Measurements from ENCODE around the gene OR52E8. TPM values are rescaled to one million over a fixed set of nuclear protein-coding genes. Genes with fewer than 3 reads are reported as not detected.

OR52E8 gene
- total RNA-seq (not detected), polyA plus RNA-seq (not detected)
- long read RNA-seq, donor 1 = 0 reads
- long read RNA-seq, donor 2 = 0 reads
- long read RNA-seq, donor 3 = 0 reads

GRCh38 chr11:5857590-5857989, at the start of gene OR52E8:
Gene OR52E8, minus strand, starts transcription at chr11:5857690. Its CDS starts 0 bp downstream, at chr11:5857690.
- 81 to 89% (median 88%) methylated on average over 3 of the region's 3 CpGs for WGBS, 3 donors
- H3K27ac ChIP-seq = no peak within 1 kb of the TSS
- TF ChIP-seq EP300 (IDR thresholded peaks at IDR 0.05) (no peak), CTCF (IDR thresholded peaks at IDR 0.05) (no peak), POLR2A (IDR thresholded peaks at IDR 0.05) (no peak)
- H3K4me3 ChIP-seq = no peak within 1 kb of the TSS
- H3K9me3 ChIP-seq = no peaks in the 10 kb centered on the region
- no peak for DNase-seq
- intact Hi-C loops (cut with DNase I) = no loop called here
- H3K4me1 ChIP-seq (ENCODE audit: insufficient read depth) = no peaks in the 10 kb centered on the region
- H3K36me3 ChIP-seq = no peaks in the 10 kb centered on the region
- H3K27me3 ChIP-seq = no peaks in the 10 kb centered on the region

DNA sequence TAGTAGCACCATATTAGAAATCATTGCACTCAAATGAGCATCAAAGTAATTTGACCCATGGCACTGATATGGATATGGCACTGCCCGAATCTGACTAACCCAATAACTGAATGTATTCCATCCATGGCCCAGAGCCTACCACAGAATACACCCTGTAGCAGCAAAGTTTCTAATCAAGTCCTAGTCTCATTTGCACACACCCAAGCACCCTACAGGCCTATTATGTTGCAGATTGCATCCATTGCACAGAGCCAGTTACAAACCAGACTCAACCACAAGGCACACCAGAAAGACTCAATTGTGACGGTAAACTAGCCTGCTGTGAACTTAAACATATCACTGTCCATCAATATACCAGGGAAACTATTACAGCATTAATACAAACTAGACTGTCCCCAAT, 42.0 kb upstream of the OR52E8 start:
- H3K9me3 ChIP-seq = no peaks in the 10 kb centered on the region
- H3K27ac ChIP-seq = no peak overlapping the region
- no peaks in the 10 kb centered on the region for H3K36me3 ChIP-seq
- H3K4me1 ChIP-seq (ENCODE audit: insufficient read depth) = no peaks in the 10 kb centered on the region
- TF ChIP-seq EP300 (IDR thresholded peaks at IDR 0.05) = no peak
- TF ChIP-seq POLR2A (IDR thresholded peaks at IDR 0.05) = no peak
- TF ChIP-seq CTCF (IDR thresholded peaks at IDR 0.05) = no peak
- 71 to 86% (median 79%) methylated on average over 2 of the region's 2 CpGs for WGBS, 3 donors
- H3K4me3 ChIP-seq = no peak overlapping the region
- no peaks in the 10 kb centered on the region for H3K27me3 ChIP-seq
- no peak for DNase-seq
- intact Hi-C loops (cut with DNase I) = no loop called here

GRCh38 chr11:5892908-5893307, 35.4 kb upstream of the OR52E8 start, which contains the start of gene OR52E5:
Gene OR52E5, plus strand, starts transcription at chr11:5893208. Its CDS starts 7,569 bp downstream, at chr11:5900777.
- intact Hi-C loops (cut with DNase I) = no loop called here
- H3K9me3 ChIP-seq = no peaks in the 10 kb centered on the region
- TF ChIP-seq POLR2A (IDR thresholded peaks at IDR 0.05) = no peak
- no peak for TF ChIP-seq EP300 (IDR thresholded peaks at IDR 0.05)
- no peak for TF ChIP-seq CTCF (IDR thresholded peaks at IDR 0.05)
- DNase-seq = no peak
- WGBS, 3 donors = 83 to 91% (median 86%) methylated on average over 3 of the region's 3 CpGs
- H3K4me3 ChIP-seq = no peak within 1 kb of the TSS
- H3K27ac ChIP-seq = no peak within 1 kb of the TSS
- H3K36me3 ChIP-seq = no peaks in the 10 kb centered on the region
- no peaks in the 10 kb centered on the region for H3K27me3 ChIP-seq
- no peaks in the 10 kb centered on the region for H3K4me1 ChIP-seq (ENCODE audit: insufficient read depth)

DNA sequence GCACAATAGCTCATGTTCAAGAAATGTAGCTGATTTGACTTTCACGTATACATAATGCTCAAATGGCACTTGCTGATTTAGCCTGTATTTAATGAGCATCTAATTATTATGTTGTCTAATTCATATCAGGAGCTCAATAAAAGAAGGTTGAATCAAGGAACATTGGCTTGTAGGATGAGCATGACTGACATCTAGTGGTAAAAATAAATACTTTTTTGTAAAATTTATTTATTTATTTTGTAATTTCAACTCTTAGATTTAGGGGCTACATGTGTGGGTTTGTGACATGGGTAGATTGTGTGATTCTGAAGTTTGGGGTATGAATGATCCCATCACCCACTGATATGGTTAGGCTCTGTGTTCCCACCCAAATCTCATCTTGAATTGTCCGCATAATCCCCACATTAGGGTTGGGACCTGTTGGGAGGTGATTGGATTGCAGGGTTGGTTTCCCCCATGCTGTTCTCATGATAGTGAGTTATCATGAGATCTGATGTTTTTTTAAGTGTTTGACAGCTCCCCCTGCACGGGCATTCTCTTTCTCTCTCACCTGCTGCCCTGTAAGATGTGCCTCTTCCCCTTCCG, 33.8 kb upstream of the OR52E8 start:
- Histone ChIP-seq H3K4me1 (ENCODE audit: insufficient read depth) (no peaks in the 10 kb centered on the region), H3K4me3 (no peak overlapping the region), H3K36me3 (no peaks in the 10 kb centered on the region), H3K9me3 (no peaks in the 10 kb centered on the region), H3K27ac (no peak overlapping the region), H3K27me3 (no peaks in the 10 kb centered on the region)
- TF ChIP-seq EP300 (IDR thresholded peaks at IDR 0.05) (no peak), CTCF (IDR thresholded peaks at IDR 0.05) (no peak), POLR2A (IDR thresholded peaks at IDR 0.05) (no peak)
- DNase-seq = no peak
- WGBS, 3 donors = 58 to 59% (median 59%) methylated on average over 4 of the region's 4 CpGs
- intact Hi-C loops (cut with DNase I) = no loop called here

All from ovary (tissue), 10 donors.